ENCODE results near the gene WWOX. TPM values are rescaled to one million over a fixed set of nuclear protein-coding genes. Genes with fewer than 3 reads are reported as not detected.

WWOX gene
- total and polyA plus RNA-seq, 2 of the 13 experiments (the other 11 are each of a cell fraction or from before 2014, with no cell fraction given): 9.1 to 37.4 TPM

DNA sequence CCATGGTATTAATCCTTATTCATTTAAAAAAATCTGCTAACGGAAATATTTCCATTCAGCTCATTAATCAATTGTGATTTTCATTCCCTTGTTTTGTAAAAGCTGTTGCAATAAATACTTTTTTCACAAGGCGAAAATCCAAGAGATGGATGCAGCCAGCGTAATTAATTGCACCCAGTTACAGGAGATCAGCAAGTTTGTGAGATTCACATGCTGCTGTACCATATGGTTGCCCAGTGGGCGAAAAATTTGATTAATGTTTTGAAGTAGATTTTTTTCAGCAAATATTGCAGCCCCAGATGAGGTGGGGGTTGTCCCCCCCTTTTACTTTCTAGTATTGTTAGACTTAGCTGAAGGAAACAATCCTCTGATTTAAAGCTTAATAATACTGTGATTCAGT is 186.6 kb downstream of the WWOX start:
- in situ Hi-C loops (cut with HindIII; ENCODE audit: extremely low pct_ligation_motif_present, low pct_unique_long_range_greater_than_20kb) (no loop called here), intact Hi-C loops (cut with micrococcal nuclease; ENCODE audit: unreplicated experiment) (loop anchor here (5.0 kb wide), 1 partner anchor 196 kb away; no protein-coding TSS in a partner anchor)
- Histone ChIP-seq H2AFZ (ENCODE audit: low read length) (no peak overlapping the region), H3K9ac (ENCODE audit: insufficient read depth, low read depth, low read length) (no peak overlapping the region), H3K9me3 (ENCODE audit: low read length) (no peaks in the 10 kb centered on the region), H4K20me1 (ENCODE audit: insufficient read depth, low read length) (no peaks in the 10 kb centered on the region), H3K4me2 (ENCODE audit: low read depth, low read length) (no peak overlapping the region), H3K4me1 (ENCODE audit: insufficient read depth, low read length) (peaks cover 44% of the 10 kb centered on the region), H3K27me3 (ENCODE audit: control insufficient read depth in 1 of 2, insufficient read depth in 2 of 2, low read length in 2 of 2) (no peaks in the 10 kb centered on the region), H3K4me3 (replicated peaks in 1 of 3; ENCODE audit: insufficient read depth in 1 of 3, low read depth in 2 of 3, low read length in 3 of 3) (no peak overlapping the region), H3K27ac (ENCODE audit: extremely low read length, insufficient read depth, low read length) (no peak overlapping the region), H3K79me2 (ENCODE audit: insufficient read depth, low read length) (no peaks in the 10 kb centered on the region), H3K36me3 (replicated peaks in 1 of 2; ENCODE audit: control insufficient read depth in 1 of 2, insufficient read depth in 2 of 2, low read length in 2 of 2) (no peaks in the 10 kb centered on the region)
- BruUV-seq (replicated peaks): no TSS peak
- no peak for ATAC-seq
- no peak for TF ChIP-seq HNRNPH1 (optimal IDR thresholded peaks at IDR 0.05; ENCODE audit: low read depth, low read length)
- TF ChIP-seq, protein P1, sequence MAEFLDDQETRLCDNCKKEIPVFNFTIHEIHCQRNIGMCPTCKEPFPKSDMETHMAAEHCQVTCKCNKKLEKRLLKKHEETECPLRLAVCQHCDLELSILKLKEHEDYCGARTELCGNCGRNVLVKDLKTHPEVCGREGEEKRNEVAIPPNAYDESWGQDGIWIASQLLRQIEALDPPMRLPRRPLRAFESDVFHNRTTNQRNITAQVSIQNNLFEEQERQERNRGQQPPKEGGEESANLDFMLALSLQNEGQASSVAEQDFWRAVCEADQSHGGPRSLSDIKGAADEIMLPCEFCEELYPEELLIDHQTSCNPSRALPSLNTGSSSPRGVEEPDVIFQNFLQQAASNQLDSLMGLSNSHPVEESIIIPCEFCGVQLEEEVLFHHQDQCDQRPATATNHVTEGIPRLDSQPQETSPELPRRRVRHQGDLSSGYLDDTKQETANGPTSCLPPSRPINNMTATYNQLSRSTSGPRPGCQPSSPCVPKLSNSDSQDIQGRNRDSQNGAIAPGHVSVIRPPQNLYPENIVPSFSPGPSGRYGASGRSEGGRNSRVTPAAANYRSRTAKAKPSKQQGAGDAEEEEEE (CRISPR knock-in tag; IDR thresholded peaks at IDR 0.05; ENCODE audit: borderline replicate concordance): no peak
- TF ChIP-seq, protein P2, sequence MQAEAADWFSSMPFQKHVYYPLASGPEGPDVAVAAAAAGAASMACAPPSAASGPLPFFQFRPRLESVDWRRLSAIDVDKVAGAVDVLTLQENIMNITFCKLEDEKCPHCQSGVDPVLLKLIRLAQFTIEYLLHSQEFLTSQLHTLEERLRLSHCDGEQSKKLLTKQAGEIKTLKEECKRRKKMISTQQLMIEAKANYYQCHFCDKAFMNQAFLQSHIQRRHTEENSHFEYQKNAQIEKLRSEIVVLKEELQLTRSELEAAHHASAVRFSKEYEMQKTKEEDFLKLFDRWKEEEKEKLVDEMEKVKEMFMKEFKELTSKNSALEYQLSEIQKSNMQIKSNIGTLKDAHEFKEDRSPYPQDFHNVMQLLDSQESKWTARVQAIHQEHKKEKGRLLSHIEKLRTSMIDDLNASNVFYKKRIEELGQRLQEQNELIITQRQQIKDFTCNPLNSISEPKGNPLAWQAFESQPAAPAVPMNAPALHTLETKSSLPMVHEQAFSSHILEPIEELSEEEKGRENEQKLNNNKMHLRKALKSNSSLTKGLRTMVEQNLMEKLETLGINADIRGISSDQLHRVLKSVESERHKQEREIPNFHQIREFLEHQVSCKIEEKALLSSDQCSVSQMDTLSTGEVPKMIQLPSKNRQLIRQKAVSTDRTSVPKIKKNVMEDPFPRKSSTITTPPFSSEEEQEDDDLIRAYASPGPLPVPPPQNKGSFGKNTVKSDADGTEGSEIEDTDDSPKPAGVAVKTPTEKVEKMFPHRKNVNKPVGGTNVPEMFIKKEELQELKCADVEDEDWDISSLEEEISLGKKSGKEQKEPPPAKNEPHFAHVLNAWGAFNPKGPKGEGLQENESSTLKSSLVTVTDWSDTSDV (CRISPR knock-in tag; IDR thresholded peaks at IDR 0.05): no peak
- TF ChIP-seq FOSL1 (CRISPR knock-in tag; IDR thresholded peaks at IDR 0.05; ENCODE audit: borderline replicate concordance): no peak
- TF ChIP-seq PAX8 (CRISPR knock-in tag; IDR thresholded peaks at IDR 0.05; ENCODE audit: borderline replicate concordance): no peak
- TF ChIP-seq SAFB2 (CRISPR knock-in tag; IDR thresholded peaks at IDR 0.05; ENCODE audit: borderline replicate concordance, low read depth): no peak
- no peak for TF ChIP-seq PHF21A (CRISPR knock-in tag; IDR thresholded peaks at IDR 0.05)
- no peak for TF ChIP-seq RBM39 (IDR thresholded peaks at IDR 0.05; ENCODE audit: low read depth, low read length, poor library complexity, severe bottlenecking)
- FAIRE-seq: no peak
- POLR2A ChIA-PET: no interaction called here
- CTCF ChIA-PET (ENCODE audit: low intra/inter-chr PET ratio, low total read pairs): no interaction called here
- WGBS (ENCODE audit: low lambda C conversion rate): 95% methylated on average over 4 of the region's 4 CpGs
- no peak for DNase-seq (ENCODE audit: low spot score)
